ENCODE results near the gene XKR7.

DNA sequence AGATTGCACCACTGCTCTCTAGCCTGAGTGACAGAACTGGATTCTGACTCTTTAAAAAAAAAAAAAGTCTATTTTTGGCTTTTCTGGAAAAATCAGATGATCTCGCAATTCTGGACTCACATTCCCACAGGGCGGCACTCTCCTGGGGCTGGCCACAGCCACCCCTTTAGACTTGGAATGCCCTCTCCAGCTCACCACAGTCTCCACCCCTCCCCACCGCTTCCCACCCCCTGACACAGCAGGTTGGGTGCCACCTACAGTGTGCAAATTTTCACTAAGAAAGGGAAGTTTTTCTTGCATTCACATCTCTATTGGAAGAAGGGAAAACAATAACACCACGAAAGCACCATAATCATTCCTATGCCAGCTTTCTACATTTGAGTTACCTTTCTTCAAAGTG, 31.5 kb upstream of the XKR7 start:
- TF ChIP-seq CTCF (IDR thresholded peaks at IDR 0.05 in 8 of 11, conservative IDR thresholded peaks at IDR 0.05 in 3 of 11), result no peak
- no peak for TF ChIP-seq POLR2AphosphoS5 (IDR thresholded peaks at IDR 0.05)

All from spleen (tissue), 7 donors.